ENCODE measurements around the gene ADIRF. TPM values are rescaled to one million over a fixed set of nuclear protein-coding genes. Genes with fewer than 3 reads are reported as not detected.

The ADIRF gene
- total and polyA plus RNA-seq, 9 of the 15 experiments (the other 6 are each of a cell fraction or from before 2014, with no cell fraction given) = 0.08 TPM; not detected in 8

GRCh38 chr10:86958901-86959736 is 9.2 kb upstream of the ADIRF start (continued):
- TF ChIP-seq CHD7 (IDR thresholded peaks at IDR 0.05; ENCODE audit: low read depth, low read length) (no peak), ETS2 (tag; IDR thresholded peaks at IDR 0.05; ENCODE audit: borderline replicate concordance, poor library complexity, severe bottlenecking) (no peak), SUPT5H (IDR thresholded peaks at IDR 0.05) (peak; percentile 74), RCOR1 (IDR thresholded peaks at IDR 0.05; ENCODE audit: borderline replicate concordance in 1 of 2, low read depth in 2 of 2, low read length in 2 of 2) (peak in 1 of 2 experiments; percentile 91; a peak in 2 of 4 replicates), ZNF121 (CRISPR knock-in tag; conservative IDR thresholded peaks at IDR 0.05) (no peak), EP400 (IDR thresholded peaks at IDR 0.05) (peak; percentile 55; the same call in 1 of the 2 replicates), RFX5 (IDR thresholded peaks at IDR 0.05; ENCODE audit: low read depth, low read length) (no peak), L3MBTL2 (IDR thresholded peaks at IDR 0.05) (no peak), RAD51 (IDR thresholded peaks at IDR 0.05; ENCODE audit: borderline replicate concordance, low read depth) (no peak), ZNF780A (CRISPR knock-in tag; IDR thresholded peaks at IDR 0.05) (no peak), IRF2 (CRISPR knock-in tag; IDR thresholded peaks at IDR 0.05) (no peak), ZNF212 (CRISPR knock-in tag; IDR thresholded peaks at IDR 0.05) (no peak), ZNF695 (CRISPR knock-in tag; IDR thresholded peaks at IDR 0.05) (no peak), ZHX1 (conservative IDR thresholded peaks at IDR 0.05; ENCODE audit: low read length) (no peak)

All from K562 (cell line).